Hematopoietic multipotent progenitor cell treated with erythropoietin and hydrocortisone succinate and interleukin-3 and kit ligand, for 15 days (in vitro differentiated cells): Measurements from ENCODE around the gene CXCL13.
"Not testable (repeated sequence)": the region's sequence is repeated elsewhere in the genome, so short reads cannot be mapped to it uniquely, and the experiment has no call there.

Source experiments
- DNase-seq: peaks from one replicate; pipeline ENCODE4 v3.0.0-alpha.2; 2015; ENCODE audit warnings: low spot score

The CXCL13 gene

GRCh38 chr4:77605210-77605902, at the start of gene CXCL13:
TSS of gene CXCL13 (plus strand) at chr4:77605820. CDS start at chr4:77605866, 46 bp downstream.
- no peak for DNase-seq

- DNase-seq = no peak
These were observed 45.5 kb upstream of the CXCL13 start for GRCh38 chr4:77560170-77560569.

GRCh38 chr4:77561720-77562119, 43.9 kb upstream of the CXCL13 start:
- not testable (repeated sequence) for DNase-seq

- DNase-seq = no peak
These were observed 41.4 kb upstream of the CXCL13 start for GRCh38 chr4:77564231-77564630.

- DNase-seq = no peak
These were observed 39.5 kb upstream of the CXCL13 start for GRCh38 chr4:77566148-77566547.

- DNase-seq = no peak
These were observed 38.1 kb upstream of the CXCL13 start for GRCh38 chr4:77567549-77567948.

- DNase-seq = not testable (repeated sequence)
These were observed 35.0 kb upstream of the CXCL13 start for GRCh38 chr4:77570508-77571214.

GRCh38 chr4:77576351-77576750, 29.3 kb upstream of the CXCL13 start:
- no peak for DNase-seq

GRCh38 chr4:77578145-77578544, 27.5 kb upstream of the CXCL13 start:
- no peak for DNase-seq

- DNase-seq = no peak
These were observed 26.1 kb upstream of the CXCL13 start for GRCh38 chr4:77579406-77580076.

- no peak for DNase-seq
These were observed 23.9 kb upstream of the CXCL13 start for GRCh38 chr4:77581724-77582123.

- no peak for DNase-seq
These were observed 23.5 kb upstream of the CXCL13 start for GRCh38 chr4:77582156-77582555.

GRCh38 chr4:77582711-77583110, 22.9 kb upstream of the CXCL13 start:
- DNase-seq = no peak

GRCh38 chr4:77586951-77587383, 18.7 kb upstream of the CXCL13 start:
- DNase-seq = no peak

GRCh38 chr4:77590482-77590881, 15.1 kb upstream of the CXCL13 start:
- no peak for DNase-seq

GRCh38 chr4:77591532-77591931, 14.1 kb upstream of the CXCL13 start:
- no peak for DNase-seq

- DNase-seq = no peak
These were observed 12.5 kb upstream of the CXCL13 start for GRCh38 chr4:77593101-77593500.

GRCh38 chr4:77593993-77594392, 11.6 kb upstream of the CXCL13 start:
- no peak for DNase-seq

- no peak for DNase-seq
These were observed 10.2 kb upstream of the CXCL13 start for GRCh38 chr4:77595364-77595973.

- DNase-seq = no peak
These were observed 6.2 kb upstream of the CXCL13 start for GRCh38 chr4:77599378-77599777.

GRCh38 chr4:77600521-77601451, 4.8 kb upstream of the CXCL13 start:
- DNase-seq = peak; percentile 6
